ENCODE data around the gene HCAR3.

GRCh38 chr12:122665349-122665748, 51.3 kb downstream of the HCAR3 start:
- TF ChIP-seq CTCF (IDR thresholded peaks at IDR 0.05) (no peak), POLR2A (IDR thresholded peaks at IDR 0.05) (no peak)
